IPS-20b (cell line): ENCODE measurements around the gene ARMCX2.
"Not testable (repeated sequence)": the region's sequence is repeated elsewhere in the genome, so short reads cannot be mapped to it uniquely, and the experiment has no call there.

Experiments used
- H3K27ac ChIP-seq: one replicate; pipeline ENCODE4 v1.5.1; 2013; ENCODE audit warnings: low read length
- H3K27me3 ChIP-seq: 2 replicates; pipeline ENCODE4 v1.6.1; 2013; ENCODE audit warnings: mild to moderate bottlenecking, low read length, inconsistent platforms; ENCODE audit not compliant: insufficient read depth
- H3K36me3 ChIP-seq: 2 replicates; pipeline ENCODE4 v1.6.1; 2013; ENCODE audit warnings: low read depth, mild to moderate bottlenecking, inconsistent platforms, low read length, moderate library complexity; ENCODE audit not compliant: insufficient read depth
- H3K4me1 ChIP-seq: 2 replicates; pipeline ENCODE4 v1.6.1; 2013; ENCODE audit warnings: mild to moderate bottlenecking, control low read depth, inconsistent platforms, low read length, moderate library complexity; ENCODE audit not compliant: insufficient read depth
- H3K4me3 ChIP-seq: 2 replicates; pipeline ENCODE4 v1.5.1; 2013; ENCODE audit warnings: mild to moderate bottlenecking, low read length, inconsistent platforms
- H3K9ac ChIP-seq: 2 replicates; pipeline ENCODE4 v1.6.1; 2013; ENCODE audit warnings: low read depth, mild to moderate bottlenecking, inconsistent platforms, low read length, moderate library complexity
- H3K9me3 ChIP-seq: 2 replicates; pipeline ENCODE4 v1.6.1; 2013; ENCODE audit warnings: mild to moderate bottlenecking, low read depth, low read length, inconsistent platforms; ENCODE audit not compliant: insufficient read depth

ARMCX2 gene

GRCh38 chrX:101657495-101657894 is 2.2 kb downstream of the ARMCX2 start:
- no peaks in the 10 kb centered on the region for H3K27me3 ChIP-seq
- H3K36me3 ChIP-seq: peaks cover 29% of the 10 kb centered on the region
- peaks cover 2% of the 10 kb centered on the region; the same call in 1 of the 2 replicates for H3K4me1 ChIP-seq
- no peak overlapping the region for H3K9ac ChIP-seq
- no peak overlapping the region for H3K27ac ChIP-seq
- H3K9me3 ChIP-seq: no peaks in the 10 kb centered on the region
- H3K4me3 ChIP-seq: no peak overlapping the region

GRCh38 chrX:101656817-101657216 is 2.8 kb downstream of the ARMCX2 start:
- no peak overlapping the region for H3K27ac ChIP-seq
- no peaks in the 10 kb centered on the region for H3K27me3 ChIP-seq
- peaks cover 29% of the 10 kb centered on the region for H3K36me3 ChIP-seq
- H3K9ac ChIP-seq: no peak overlapping the region
- no peak overlapping the region for H3K4me3 ChIP-seq
- peaks cover 2% of the 10 kb centered on the region; the same call in 1 of the 2 replicates for H3K4me1 ChIP-seq
- no peaks in the 10 kb centered on the region for H3K9me3 ChIP-seq

GRCh38 chrX:101655534-101655933 is 4.1 kb downstream of the ARMCX2 start:
- no peaks in the 10 kb centered on the region for H3K27me3 ChIP-seq

GRCh38 chrX:101647716-101648115 is 11.9 kb downstream of the ARMCX2 start:
- not testable (repeated sequence) for H3K4me1 ChIP-seq, H3K4me3 ChIP-seq, H3K27ac ChIP-seq, H3K36me3 ChIP-seq, H3K9ac ChIP-seq, H3K27me3 ChIP-seq, H3K9me3 ChIP-seq

More at GRCh38 chrX:101655534-101655933, 4.1 kb downstream of the ARMCX2 start:
- H3K9ac ChIP-seq: no peak overlapping the region
- H3K9me3 ChIP-seq: no peaks in the 10 kb centered on the region
- H3K36me3 ChIP-seq: peaks cover 29% of the 10 kb centered on the region
- peaks cover 2% of the 10 kb centered on the region; the same call in 1 of the 2 replicates for H3K4me1 ChIP-seq
- H3K4me3 ChIP-seq: no peak overlapping the region
- no peak overlapping the region for H3K27ac ChIP-seq

- Histone ChIP-seq H3K9ac (no peak overlapping the region), H3K9me3 (no peaks in the 10 kb centered on the region), H3K27me3 (no peaks in the 10 kb centered on the region), H3K4me3 (no peak overlapping the region), H3K36me3 (no peaks in the 10 kb centered on the region), H3K27ac (no peak overlapping the region), H3K4me1 (no peaks in the 10 kb centered on the region)
Observed at GRCh38 chrX:101642093-101642492, 17.6 kb downstream of the ARMCX2 start.

- Histone ChIP-seq H3K4me1 (no peaks in the 10 kb centered on the region), H3K9ac (no peak overlapping the region), H3K27ac (no peak overlapping the region), H3K9me3 (no peaks in the 10 kb centered on the region), H3K27me3 (no peaks in the 10 kb centered on the region), H3K4me3 (no peak overlapping the region), H3K36me3 (no peaks in the 10 kb centered on the region)
Observed at GRCh38 chrX:101639583-101639982, 20.1 kb downstream of the ARMCX2 start.

GRCh38 chrX:101619364-101619763 is 40.3 kb downstream of the ARMCX2 start:
- no peak overlapping the region for H3K9ac ChIP-seq
- no peaks in the 10 kb centered on the region for H3K9me3 ChIP-seq
- H3K27me3 ChIP-seq: no peaks in the 10 kb centered on the region
- peaks cover 5% of the 10 kb centered on the region; the same call in 1 of the 2 replicates for H3K36me3 ChIP-seq
- H3K4me3 ChIP-seq: no peak overlapping the region
- H3K4me1 ChIP-seq: no peaks in the 10 kb centered on the region; the same call in 1 of the 2 replicates
- H3K27ac ChIP-seq: no peak overlapping the region

- peak within 1 kb of the TSS; percentile 88 for H3K9ac ChIP-seq
- H3K27ac ChIP-seq: peak within 1 kb of the TSS; percentile 74
- peaks cover 5% of the 10 kb centered on the region; the same call in 1 of the 2 replicates for H3K36me3 ChIP-seq
- H3K9me3 ChIP-seq: no peaks in the 10 kb centered on the region
- H3K4me3 ChIP-seq: peak within 1 kb of the TSS; percentile 89
- H3K4me1 ChIP-seq: no peaks in the 10 kb centered on the region; the same call in 1 of the 2 replicates
- H3K27me3 ChIP-seq: no peaks in the 10 kb centered on the region
Observed at GRCh38 chrX:101617211-101618191, 42.1 kb downstream of the ARMCX2 start, which contains the start of gene ARMCX6. Gene ARMCX6 (minus strand): TSS chrX:101618000. CDS start chrX:101616620, 1,380 bp downstream.

- Histone ChIP-seq H3K27ac (no peak overlapping the region), H3K4me3 (no peak overlapping the region), H3K4me1 (no peaks in the 10 kb centered on the region), H3K9ac (no peak overlapping the region), H3K9me3 (no peaks in the 10 kb centered on the region), H3K36me3 (no peaks in the 10 kb centered on the region), H3K27me3 (no peaks in the 10 kb centered on the region)
Observed at GRCh38 chrX:101605728-101606127, 53.9 kb downstream of the ARMCX2 start.
